PC-3 (cell line): Measurements from ENCODE around the gene PCNX3. TPM values are rescaled to one million over a fixed set of nuclear protein-coding genes. Genes with fewer than 3 reads are reported as not detected.

Experiments
- ATAC-seq: fragments of 200-7000 bp; cut with Tn5 transposase; 2 replicates; pipeline ENCODE4 v1.9.1; 2020; ENCODE audit warnings: mild to moderate bottlenecking, moderate library complexity
- BruUV-seq: library from RNA; stranded (reverse); fragments of 400-500 nt; replicated peaks from 2 replicates; lab custom pipeline; 2021; lab: Mats Ljungman, UMichigan
- CTCF ChIA-PET: fragments of 300-600 bp; sonication (Branson Sonifier 250); formaldehyde crosslinking; loops from one replicate; lab custom pipeline; 2022; ENCODE audit warnings: antibody characterized with exemption; lab: Charles Lee
- POLR2A ChIA-PET: fragments of 300-600 bp; sonication (Branson Sonifier 250); formaldehyde crosslinking; loops from one replicate; lab custom pipeline; 2022; ENCODE audit warnings: antibody characterized with exemption; ENCODE audit not compliant: unreplicated experiment; lab: Charles Lee
- DNase-seq: peaks from one replicate; pipeline ENCODE4 v3.0.0-alpha.2; 2015
- H2AFZ ChIP-seq: fragments of 300-600 bp; sonication (generic); 2 replicates; pipeline ENCODE4 v1.6.0; 2016; ENCODE audit warnings: antibody characterized with exemption, low read length
- H3F3A ChIP-seq: fragments of 300-600 bp; sonication (generic); one replicate; pipeline ENCODE4 v1.6.0; 2017; ENCODE audit warnings: antibody characterized with exemption, low read length, control low read depth, mild to moderate bottlenecking; ENCODE audit not compliant: unreplicated experiment
- H3K27ac ChIP-seq: fragments of 300-600 bp; sonication (generic); 2 replicates; pipeline ENCODE4 v1.5.1; 2016; ENCODE audit warnings: mild to moderate bottlenecking, low read length
- H3K27me3 ChIP-seq: fragments of 300-600 bp; sonication (generic); 2 replicates; pipeline ENCODE4 v1.6.1; 2016; ENCODE audit warnings: low read length, mixed read lengths
- H3K36me3 ChIP-seq: fragments of 300-600 bp; sonication (generic); 2 replicates; pipeline ENCODE4 v1.6.1; 2016; ENCODE audit warnings: low read depth, mixed run types, low read length, mixed read lengths
- H3K4me1 ChIP-seq: fragments of 300-600 bp; sonication (generic); 2 replicates; pipeline ENCODE4 v1.5.1; 2016; ENCODE audit warnings: low read length; ENCODE audit not compliant: insufficient read depth
- H3K4me2 ChIP-seq: fragments of 300-600 bp; sonication (generic); 2 replicates; pipeline ENCODE4 v1.6.0; 2016; ENCODE audit warnings: low read length
- H3K4me3 ChIP-seq: fragments of 300-600 bp; sonication (generic); 2 replicates; pipeline ENCODE4 v1.5.1; 2016; ENCODE audit warnings: mild to moderate bottlenecking, low read length, mixed read lengths
- H3K79me2 ChIP-seq: fragments of 300-600 bp; sonication (generic); 2 replicates; pipeline ENCODE4 v1.6.1; 2017; ENCODE audit warnings: low read length, mixed read lengths
- H3K9ac ChIP-seq: fragments of 300-600 bp; sonication (generic); 2 replicates; pipeline ENCODE4 v1.6.0; 2016; ENCODE audit warnings: mild to moderate bottlenecking, low read length
- H3K9me2 ChIP-seq: fragments of 300-600 bp; sonication (generic); replicated peaks from 2 replicates; pipeline ENCODE4 v1.6.1; 2016; ENCODE audit warnings: mixed run types, low read length, mixed read lengths
- H3K9me3 ChIP-seq: fragments of 300-600 bp; sonication (generic); 2 replicates; pipeline ENCODE4 v1.6.1; 2016; ENCODE audit warnings: low read length, mixed read lengths
- H4K20me1 ChIP-seq: fragments of 300-600 bp; sonication (generic); 2 replicates; pipeline ENCODE4 v1.6.1; 2016; ENCODE audit warnings: low read length, mixed read lengths
- EZH2 ChIP-seq: fragments of 300-600 bp; sonication (generic); IDR thresholded peaks from one replicate; pipeline ENCODE4 v1.6.1; 2017; ENCODE audit warnings: antibody characterized with exemption, mild to moderate bottlenecking, low read length; ENCODE audit not compliant: unreplicated experiment
- EZH2phosphoT487 ChIP-seq: fragments of 300-600 bp; sonication (generic); IDR thresholded peaks from 2 replicates; pipeline ENCODE4 v1.6.1; 2018; ENCODE audit warnings: mild to moderate bottlenecking, antibody characterized with exemption, low read length, borderline replicate concordance
- intact Hi-C: fragments of 100-400 bp; cut with micrococcal nuclease; formaldehyde crosslinking; loops from 2 replicates; pipeline ENCODE4 v1.9.0; 2023
- total RNA-seq: library from RNA; depleted of rRNA; stranded (reverse); fragments of >200 nt; gene quantifications from 2 replicates; pipeline ENCODE4 v1.2.3, GENCODE V29; 2014
- TF ChIP-seq, protein P1 (sequence below): fragments of 300-600 bp; sonication (generic); conservative IDR thresholded peaks from 2 replicates; pipeline ENCODE4 v1.5.1; 2017; ENCODE audit warnings: antibody characterized with exemption, low read depth, mild to moderate bottlenecking, low read length

The PCNX3 gene
- total RNA-seq, 1 experiment from 2014 or later = 53.6 TPM

DNA sequence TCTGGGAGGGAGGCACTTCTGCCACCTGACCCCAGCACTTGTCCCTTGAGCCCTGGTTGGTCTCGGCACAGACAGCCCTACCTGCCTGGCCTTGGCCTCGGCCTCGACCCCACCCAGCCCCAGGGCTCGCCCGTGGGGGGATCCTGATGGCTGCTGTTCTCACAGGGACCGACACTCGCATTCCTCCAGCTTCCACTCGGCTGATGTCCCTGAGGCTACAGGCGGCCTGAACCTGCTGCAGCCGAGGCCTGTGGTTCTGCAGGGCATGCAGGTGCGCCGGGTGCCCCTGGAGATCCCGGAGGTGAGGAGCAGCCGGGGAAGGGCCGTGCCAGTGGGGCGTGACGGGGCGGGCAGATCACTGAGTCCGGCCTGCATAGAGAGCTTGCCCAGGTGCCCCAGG, 5.1 kb downstream of the PCNX3 start:
- H4K20me1 ChIP-seq = peaks cover 17% of the 10 kb centered on the region
- DNase-seq = no peak
- H3K4me3 ChIP-seq = no peak overlapping the region
- no peaks in the 10 kb centered on the region for H3K27me3 ChIP-seq
- ATAC-seq = no peak
- no peak overlapping the region for H3K27ac ChIP-seq
- H3K79me2 ChIP-seq = peaks cover 42% of the 10 kb centered on the region
- no peak for TF ChIP-seq EZH2
- no peak for TF ChIP-seq EZH2phosphoT487
- ChIA-PET CTCF (no interaction called here), POLR2A (no interaction called here)
- no peak overlapping the region for H3K9ac ChIP-seq
- no peak overlapping the region for H3K4me2 ChIP-seq
- H3F3A ChIP-seq = no peaks in the 10 kb centered on the region
- H3K9me2 ChIP-seq = no peaks in the 10 kb centered on the region
- intact Hi-C loops = no loop called here
- no peaks in the 10 kb centered on the region for H3K9me3 ChIP-seq
- no TSS peak for BruUV-seq
- H3K4me1 ChIP-seq = peaks cover 10% of the 10 kb centered on the region
- peaks cover 45% of the 10 kb centered on the region for H3K36me3 ChIP-seq
- H2AFZ ChIP-seq = no peak overlapping the region

- H3K36me3 ChIP-seq = peaks cover 53% of the 10 kb centered on the region
- intact Hi-C loops = no loop called here
- no TSS peak for BruUV-seq
- peaks cover 34% of the 10 kb centered on the region for H3K79me2 ChIP-seq
- H3K4me2 ChIP-seq = no peak overlapping the region
- H3K9me2 ChIP-seq = no peaks in the 10 kb centered on the region
- no peak overlapping the region for H2AFZ ChIP-seq
- TF ChIP-seq EZH2 = no peak
- no peak for TF ChIP-seq EZH2phosphoT487
- TF ChIP-seq, protein P1, sequence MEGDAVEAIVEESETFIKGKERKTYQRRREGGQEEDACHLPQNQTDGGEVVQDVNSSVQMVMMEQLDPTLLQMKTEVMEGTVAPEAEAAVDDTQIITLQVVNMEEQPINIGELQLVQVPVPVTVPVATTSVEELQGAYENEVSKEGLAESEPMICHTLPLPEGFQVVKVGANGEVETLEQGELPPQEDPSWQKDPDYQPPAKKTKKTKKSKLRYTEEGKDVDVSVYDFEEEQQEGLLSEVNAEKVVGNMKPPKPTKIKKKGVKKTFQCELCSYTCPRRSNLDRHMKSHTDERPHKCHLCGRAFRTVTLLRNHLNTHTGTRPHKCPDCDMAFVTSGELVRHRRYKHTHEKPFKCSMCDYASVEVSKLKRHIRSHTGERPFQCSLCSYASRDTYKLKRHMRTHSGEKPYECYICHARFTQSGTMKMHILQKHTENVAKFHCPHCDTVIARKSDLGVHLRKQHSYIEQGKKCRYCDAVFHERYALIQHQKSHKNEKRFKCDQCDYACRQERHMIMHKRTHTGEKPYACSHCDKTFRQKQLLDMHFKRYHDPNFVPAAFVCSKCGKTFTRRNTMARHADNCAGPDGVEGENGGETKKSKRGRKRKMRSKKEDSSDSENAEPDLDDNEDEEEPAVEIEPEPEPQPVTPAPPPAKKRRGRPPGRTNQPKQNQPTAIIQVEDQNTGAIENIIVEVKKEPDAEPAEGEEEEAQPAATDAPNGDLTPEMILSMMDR = no peak
- H3F3A ChIP-seq = no peaks in the 10 kb centered on the region
- H3K4me1 ChIP-seq = peaks cover 10% of the 10 kb centered on the region
- H3K9ac ChIP-seq = no peak overlapping the region
- ATAC-seq (no peak), DNase-seq (no peak)
- no peaks in the 10 kb centered on the region for H3K9me3 ChIP-seq
- POLR2A ChIA-PET = no interaction called here
- H4K20me1 ChIP-seq = peaks cover 14% of the 10 kb centered on the region
- CTCF ChIA-PET = no interaction called here
- H3K27ac ChIP-seq = no peak overlapping the region
- H3K4me3 ChIP-seq = no peak overlapping the region
- no peaks in the 10 kb centered on the region for H3K27me3 ChIP-seq
Measured at GRCh38 chr11:65621460-65621859, 5.9 kb downstream of the PCNX3 start.

GRCh38 chr11:65622011-65622410, 6.4 kb downstream of the PCNX3 start:
- Histone ChIP-seq H3K27me3 (no peaks in the 10 kb centered on the region), H3K27ac (no peak overlapping the region), H3K4me3 (no peak overlapping the region), H3K9me3 (no peaks in the 10 kb centered on the region), H2AFZ (no peak overlapping the region), H3K9ac (no peak overlapping the region), H3K9me2 (no peaks in the 10 kb centered on the region), H3K79me2 (peaks cover 28% of the 10 kb centered on the region), H3K4me1 (peaks cover 5% of the 10 kb centered on the region), H3F3A (no peaks in the 10 kb centered on the region), H3K4me2 (no peak overlapping the region), H4K20me1 (peaks cover 9% of the 10 kb centered on the region; the same call in 1 of the 2 replicates), H3K36me3 (peaks cover 58% of the 10 kb centered on the region)
- ChIA-PET POLR2A (no interaction called here), CTCF (no interaction called here)
- no peak for ATAC-seq
- BruUV-seq = no TSS peak
- intact Hi-C loops = no loop called here
- TF ChIP-seq EZH2 (no peak), EZH2phosphoT487 (no peak)
- no peak for DNase-seq
